ENCODE measurements around the gene FAM216A.
"Not testable (repeated sequence)": the region's sequence is repeated elsewhere in the genome, so short reads cannot be mapped to it uniquely, and the experiment has no call there.

FAM216A gene

DNA sequence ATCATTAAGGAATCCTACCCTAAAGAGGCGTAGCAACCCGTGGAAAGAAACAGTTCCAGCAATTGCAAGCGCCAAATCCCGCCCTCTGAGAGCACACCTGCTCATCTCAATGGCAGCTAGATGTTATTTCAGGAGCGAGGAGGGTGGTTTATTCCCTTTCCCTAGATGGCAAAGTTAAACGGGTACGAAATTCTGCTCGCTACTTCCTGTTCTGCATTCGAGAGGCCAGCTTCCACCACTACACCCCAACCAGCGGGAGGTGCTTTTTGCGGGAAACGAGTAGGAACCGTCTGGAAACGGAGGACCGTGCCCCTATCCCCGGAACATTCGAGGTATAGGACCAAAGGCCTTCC, 32.7 kb downstream of the FAM216A start:
- peak in 1 of 3 donors; percentile 24 for DNase-seq (ENCODE audit: low read depth in 3 of 3)

DNA sequence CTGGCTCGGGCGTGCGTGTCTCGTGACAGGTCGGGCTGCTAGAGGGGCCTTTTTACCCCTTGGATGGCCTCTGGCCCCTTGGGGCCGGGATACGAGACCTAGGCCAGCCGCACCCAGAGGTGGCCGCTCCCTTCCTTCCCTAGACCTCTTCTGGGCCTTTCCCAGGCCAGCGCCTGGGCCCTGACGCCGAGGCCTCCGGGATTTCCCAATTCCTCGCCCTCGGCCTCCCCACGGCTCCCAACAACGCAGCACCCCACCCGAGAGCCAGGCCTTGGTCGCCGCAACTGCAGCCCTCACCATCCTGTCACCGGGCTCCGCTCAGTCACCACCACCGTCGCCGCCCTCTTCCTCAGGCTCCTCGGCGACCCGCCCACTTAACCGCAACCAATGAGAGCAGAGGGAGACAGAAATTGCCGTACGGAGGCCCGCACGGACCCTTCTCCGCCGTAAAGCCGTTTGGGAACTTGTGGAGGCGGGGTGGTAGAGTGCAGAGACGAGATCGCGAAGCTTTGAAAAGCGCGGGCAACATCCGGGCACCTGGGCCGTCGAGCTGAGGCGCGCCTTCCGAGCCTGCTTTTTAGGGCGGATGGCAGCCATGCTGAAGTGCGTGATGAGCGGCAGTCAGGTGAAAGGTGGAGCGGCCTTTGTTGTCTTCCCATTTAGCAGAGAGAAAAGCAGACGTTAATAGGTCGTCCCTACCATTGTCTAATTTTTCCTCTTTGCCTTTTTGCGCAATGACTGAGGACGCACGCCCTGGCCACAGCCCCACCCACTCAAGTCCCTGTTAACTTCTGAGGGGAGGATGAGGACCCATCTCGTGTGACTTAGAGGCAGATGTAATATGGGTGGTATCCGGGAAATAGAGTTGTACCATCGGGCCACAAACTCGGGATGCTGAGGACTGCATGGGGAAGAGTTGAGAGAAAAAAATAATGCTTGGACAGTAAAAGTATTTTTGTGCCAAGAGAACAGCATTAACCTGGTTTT, 33.4 kb downstream of the FAM216A start, which contains the start of the genes RAD9B and VPS29:
Gene RAD9B (plus strand): TSS at position 580 of the 987 bp plus-strand sequence. CDS start 7 bp downstream, at position 587.
Gene VPS29 (minus strand): TSS at position 360 of the 987 bp plus-strand sequence. CDS start 60 bp downstream, at position 300.
- DNase-seq (ENCODE audit: low read depth in 3 of 3), result peak; percentile 96 to 99 (median 98)

DNA sequence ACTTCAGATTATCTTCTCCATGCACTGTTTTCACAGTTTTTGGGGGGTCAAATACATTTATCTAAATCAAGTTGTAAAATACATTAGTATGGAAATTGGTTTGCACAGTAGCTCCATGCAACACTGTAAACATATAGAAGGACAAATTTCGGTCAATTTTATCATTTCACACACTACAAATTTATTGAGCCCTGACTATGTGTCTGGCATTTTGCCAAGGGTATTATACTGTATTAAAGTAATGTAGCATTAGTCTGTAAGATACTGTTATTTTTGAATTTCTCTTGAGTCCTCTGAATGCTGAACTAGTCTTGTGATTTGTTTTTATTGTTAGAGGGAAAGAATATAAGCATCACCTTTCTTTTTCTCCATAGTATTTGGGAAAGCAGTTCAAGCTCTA, 34.8 kb downstream of the FAM216A start:
- DNase-seq (ENCODE audit: low read depth in 3 of 3), result no peak

DNA sequence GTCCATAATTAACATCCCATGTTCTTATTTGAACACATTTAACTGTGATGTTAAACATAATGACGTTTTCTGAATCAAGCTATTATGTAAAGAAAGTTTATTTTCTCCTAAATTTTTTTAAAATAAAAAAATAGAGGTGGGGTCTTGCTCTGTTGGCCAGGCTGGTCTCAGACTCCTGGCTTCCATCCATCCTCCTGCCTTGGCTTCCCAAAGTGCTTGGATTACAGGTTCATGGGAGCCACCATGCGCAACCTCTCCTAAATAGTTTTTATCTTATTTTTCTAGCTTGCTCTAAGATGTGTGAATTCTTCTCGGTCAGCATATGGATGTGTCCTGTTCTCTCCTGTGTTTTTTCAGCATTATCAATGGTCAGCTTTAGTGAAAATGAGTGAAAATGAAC, 36.7 kb downstream of the FAM216A start:
- DNase-seq (ENCODE audit: low read depth in 3 of 3), result no peak

DNA sequence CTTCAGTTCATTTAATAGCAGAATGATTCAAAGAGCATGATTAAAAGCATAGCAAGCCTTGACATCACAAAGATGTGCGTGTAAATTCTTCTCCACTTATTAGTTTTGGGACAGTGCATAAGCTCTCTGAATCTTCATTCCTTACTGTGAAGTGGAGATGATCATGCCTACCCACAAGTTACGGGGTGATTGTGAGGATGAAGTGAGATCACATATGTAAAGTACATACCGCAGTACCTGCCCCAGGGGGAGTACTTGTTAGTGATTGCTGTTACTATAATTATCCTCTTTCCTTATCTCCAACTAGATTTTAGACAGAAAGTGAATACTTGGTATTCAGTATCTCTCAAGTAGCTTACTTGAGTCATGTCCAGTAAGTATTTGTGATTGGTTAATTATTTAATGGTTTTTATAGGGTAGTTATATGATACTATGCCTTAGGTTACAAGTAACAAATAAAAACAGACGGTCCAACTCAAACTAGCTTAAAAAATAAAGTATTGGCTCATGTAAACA, 39.5 kb downstream of the FAM216A start:
- DNase-seq (ENCODE audit: low read depth in 3 of 3), result no peak

DNA sequence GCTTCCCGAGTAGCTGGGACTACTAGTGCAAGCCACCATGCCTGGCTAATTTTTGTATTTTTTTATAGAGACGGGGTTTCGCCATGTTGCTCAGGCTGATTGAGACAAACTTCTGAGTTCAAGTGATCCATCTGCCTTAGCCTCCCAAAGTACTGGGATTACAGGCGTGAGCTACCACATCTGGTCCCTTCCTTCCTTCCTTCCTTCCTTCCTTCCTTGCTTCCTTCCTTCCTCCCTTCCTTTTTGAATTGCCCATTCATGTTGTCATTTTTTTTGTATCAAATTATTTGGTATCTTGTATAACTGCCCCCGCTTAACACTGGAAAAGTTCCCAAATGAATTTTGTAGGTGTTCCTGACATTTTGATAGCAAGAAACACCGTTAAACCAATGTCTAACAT, 45.2 kb downstream of the FAM216A start:
- DNase-seq (ENCODE audit: low read depth in 3 of 3), result no peak

DNA sequence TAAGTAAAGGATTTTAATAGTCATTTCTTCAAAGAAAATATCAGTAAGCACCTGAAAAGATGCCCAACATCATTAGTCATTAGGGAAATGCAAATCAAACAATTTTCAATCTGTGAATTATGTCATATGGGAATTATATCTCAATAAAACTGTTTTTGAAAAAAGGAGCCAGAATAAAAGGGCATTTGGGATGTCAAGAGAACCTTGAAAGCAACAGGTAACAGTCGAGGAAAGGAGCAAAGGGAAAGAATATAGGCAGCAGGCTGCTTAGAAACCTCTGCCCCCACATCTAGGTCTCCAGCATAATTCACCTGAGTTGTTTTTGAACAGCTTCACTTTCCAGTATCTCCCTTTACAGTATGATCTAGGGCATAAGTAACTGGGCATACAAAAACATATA, 45.7 kb downstream of the FAM216A start:
- no peak for DNase-seq (ENCODE audit: low read depth in 3 of 3)

DNA sequence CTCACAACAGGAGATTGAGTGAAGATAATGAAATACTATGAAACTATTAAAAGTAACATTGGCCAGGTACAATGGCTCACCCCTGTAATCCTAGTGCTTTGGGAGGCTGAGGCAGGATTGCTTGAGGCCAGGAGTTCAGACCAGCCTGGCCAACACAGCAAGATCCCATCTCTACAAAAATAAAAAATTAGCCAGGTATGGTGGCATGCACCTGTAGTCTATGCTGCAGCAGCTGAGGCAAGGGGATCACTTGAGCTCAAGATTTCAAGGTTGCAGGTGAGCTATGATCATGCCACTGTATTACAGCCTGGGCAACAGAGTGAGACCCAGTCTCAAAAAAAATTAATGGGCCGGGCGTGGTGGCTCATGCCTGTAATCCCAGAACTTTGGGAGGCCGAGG, 48.4 kb downstream of the FAM216A start:
- no peak for DNase-seq (ENCODE audit: low read depth in 3 of 3)

DNA sequence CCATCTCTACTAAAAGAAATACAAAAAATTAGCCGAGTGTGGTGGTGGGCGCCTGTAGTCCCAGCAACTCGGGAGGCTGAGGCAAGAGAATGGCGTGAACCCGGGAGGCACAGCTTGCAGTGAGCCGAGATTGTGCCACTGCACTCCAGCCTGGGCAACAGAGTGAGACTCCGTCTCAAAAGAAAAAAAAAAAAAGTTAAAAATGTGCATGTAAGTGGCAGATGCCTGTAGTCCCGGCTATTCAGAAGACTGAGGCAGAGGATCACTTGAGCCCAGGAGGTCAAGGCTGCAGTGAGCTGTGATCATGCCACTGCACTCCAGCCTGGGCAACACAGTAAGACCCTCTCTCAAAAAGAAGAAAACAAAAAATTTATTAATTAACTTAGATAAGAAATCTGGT, 49.4 kb downstream of the FAM216A start:
- not testable (repeated sequence) for DNase-seq (ENCODE audit: low read depth in 3 of 3)

DNA sequence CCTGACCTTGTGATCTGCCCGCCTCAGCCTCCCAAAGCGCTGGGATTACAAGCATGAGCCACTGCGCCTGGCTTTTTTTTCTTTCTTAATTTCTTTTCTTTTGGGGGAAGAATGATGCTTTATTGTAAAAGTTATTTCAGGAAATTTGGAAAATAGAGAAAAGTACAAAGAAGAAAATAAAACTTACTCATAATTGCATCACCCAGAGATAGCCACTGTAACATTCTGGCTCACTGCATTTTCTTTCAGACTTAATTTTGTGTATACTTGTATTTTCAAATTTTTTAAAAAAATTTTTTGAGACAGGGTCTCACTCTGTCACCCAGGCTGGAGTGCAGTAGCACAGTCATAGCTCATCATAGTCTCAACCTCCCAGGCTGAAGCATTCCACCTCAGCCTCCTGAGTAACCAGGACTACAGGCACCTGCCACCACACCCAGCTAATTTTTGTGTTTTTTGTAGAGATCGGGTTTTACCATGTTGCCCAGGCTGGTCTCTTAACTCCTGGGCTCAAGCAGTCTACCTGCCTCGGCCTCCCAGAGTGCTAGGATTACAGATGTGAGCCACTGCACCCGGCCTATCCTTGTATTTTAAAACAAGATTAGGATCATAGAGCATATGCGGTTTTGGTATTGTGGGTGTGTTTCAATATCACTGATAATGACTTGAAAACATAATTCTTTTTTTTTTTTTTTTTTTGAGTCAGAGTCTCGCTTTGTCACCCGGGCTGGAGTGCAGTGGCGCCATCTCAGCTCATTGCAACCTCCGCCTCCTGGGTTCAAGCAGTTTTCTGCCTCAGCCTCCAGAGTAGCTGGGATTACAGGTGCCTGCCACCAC, 52.4 kb downstream of the FAM216A start:
- DNase-seq (ENCODE audit: low read depth in 3 of 3), result peak in 2 of 3 donors; percentile 10 to 28

DNA sequence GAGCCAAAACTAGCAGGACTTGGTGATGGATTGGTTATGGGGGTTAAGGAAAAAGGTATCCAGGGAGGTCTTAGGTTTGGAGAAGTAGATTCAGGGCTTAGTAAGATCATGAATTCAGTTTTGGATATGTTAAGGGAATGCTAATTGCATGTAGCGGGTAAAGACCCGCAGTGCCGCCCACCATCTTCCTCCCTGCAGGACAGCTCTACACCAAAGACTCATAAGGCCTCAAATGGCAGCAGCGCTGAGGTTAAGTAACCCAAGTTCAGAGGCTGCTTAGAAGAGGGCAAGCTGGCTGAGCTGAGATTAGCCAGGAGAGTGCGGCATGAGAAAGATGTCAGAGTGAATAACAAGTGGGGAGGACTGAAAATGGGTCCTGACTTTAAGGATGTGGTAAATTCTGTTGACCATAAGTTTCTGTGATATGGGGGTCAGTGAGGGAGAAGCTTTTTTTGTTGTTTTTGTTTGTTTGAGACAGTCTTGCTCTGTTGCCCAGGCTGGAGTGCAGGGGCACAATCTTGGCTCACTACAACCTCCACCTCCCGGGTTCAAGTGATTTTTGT, 59.7 kb downstream of the FAM216A start:
- no peak for DNase-seq (ENCODE audit: low read depth in 3 of 3)

DNA sequence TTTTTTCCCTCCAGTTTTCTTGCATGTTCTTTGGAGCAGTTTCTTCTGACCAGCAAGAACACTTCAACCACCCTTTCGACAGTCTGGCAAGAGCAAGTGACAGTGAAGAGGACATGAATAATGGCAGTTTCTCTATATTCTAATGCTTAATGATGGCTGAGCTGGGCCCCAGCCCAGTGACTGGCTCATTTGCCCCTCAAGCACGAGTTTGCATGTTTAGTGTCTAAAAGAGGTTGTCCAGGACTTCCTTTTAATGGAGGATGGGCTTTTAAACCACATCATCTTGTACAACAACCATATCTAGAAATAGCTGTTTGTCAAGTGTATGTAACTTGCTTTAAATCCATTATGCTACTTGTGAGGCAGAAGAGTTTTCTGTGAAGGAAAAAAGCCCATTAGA, 61.9 kb downstream of the FAM216A start:
- DNase-seq (ENCODE audit: low read depth in 3 of 3), result no peak

DNA sequence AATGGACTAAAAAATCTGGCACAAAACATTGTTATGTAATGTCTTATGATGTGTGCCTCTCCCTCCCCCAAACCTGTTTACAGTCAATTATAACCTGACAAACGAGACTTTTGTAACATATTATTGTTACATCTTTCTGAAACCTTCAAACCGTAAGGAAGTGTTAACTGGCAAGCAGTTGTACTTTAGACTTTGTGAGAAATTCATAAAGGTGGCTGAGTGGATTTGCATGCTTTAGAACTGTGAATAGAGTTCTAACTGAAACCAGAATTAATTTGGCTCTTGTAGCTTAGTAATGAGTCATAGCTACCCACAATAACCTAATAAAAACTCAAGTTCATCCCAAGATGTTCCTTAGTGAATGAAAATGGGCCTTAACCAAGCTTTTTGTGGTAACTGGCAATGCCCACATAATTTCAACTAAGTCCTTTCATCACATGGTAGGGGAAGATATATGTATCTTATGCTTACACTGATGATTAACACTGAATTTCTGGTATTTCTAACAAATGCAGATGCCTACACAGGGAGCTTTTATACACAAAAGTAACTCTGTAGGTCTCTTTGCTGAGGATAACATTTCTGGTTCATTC, 63.2 kb downstream of the FAM216A start:
- DNase-seq (ENCODE audit: low read depth in 3 of 3), result no peak

DNA sequence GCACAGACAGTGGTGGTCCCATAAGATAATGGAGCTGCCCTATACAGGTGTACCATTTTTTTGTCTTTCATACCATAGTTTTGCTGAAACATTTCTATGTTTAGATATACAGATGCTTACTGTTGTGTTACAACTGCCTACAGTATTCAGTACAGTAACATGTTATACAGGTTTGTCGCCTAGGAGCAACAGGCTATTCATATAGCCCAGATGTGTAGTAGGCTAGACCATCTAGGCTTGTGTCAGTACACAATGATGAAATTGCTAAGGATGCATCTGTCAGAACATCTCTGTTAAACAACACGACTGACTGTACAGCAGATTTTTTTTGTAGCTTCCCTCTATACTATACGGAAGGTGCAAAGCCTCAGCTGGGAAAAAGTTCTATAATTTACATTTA, 64.0 kb downstream of the FAM216A start:
- no peak for DNase-seq (ENCODE audit: low read depth in 3 of 3)

DNA sequence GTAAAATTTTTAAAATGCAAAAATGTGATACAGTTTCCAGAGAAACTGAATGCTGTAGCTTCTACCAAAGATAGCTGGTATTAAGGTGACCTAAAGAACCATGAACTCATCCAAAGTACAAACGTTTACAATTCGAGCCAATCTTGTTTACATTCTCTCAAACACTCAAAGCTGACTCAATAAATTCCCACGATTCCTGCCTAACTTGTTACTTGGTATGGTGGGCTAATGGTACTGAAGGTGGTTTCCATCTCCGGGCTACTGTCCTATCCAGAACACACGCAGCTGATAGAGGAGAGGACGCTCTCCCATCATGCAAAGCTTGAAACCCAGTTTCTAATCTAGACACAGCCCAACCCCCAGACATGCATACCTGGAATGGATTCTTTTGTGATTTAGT, 65.0 kb downstream of the FAM216A start:
- DNase-seq (ENCODE audit: low read depth in 3 of 3), result no peak

DNA sequence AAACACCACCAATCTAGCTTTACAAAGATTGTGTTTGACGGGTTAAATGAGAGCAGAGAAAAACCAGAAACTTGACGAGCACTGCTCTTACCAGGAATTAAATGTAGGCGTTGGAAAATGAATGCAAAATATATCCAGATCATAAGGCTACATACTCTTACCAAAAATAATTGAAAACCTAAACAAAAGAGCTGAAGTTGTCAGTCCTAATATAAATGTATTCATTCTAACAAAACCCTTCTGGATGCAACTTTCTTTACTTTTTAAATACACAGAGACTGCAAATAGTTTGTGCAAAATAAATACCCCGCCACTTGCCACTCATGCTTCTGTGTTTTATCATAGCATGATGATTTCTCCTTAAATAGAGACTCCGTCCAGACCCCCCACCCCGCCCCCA, 66.2 kb downstream of the FAM216A start:
- DNase-seq (ENCODE audit: low read depth in 3 of 3), result no peak

DNA sequence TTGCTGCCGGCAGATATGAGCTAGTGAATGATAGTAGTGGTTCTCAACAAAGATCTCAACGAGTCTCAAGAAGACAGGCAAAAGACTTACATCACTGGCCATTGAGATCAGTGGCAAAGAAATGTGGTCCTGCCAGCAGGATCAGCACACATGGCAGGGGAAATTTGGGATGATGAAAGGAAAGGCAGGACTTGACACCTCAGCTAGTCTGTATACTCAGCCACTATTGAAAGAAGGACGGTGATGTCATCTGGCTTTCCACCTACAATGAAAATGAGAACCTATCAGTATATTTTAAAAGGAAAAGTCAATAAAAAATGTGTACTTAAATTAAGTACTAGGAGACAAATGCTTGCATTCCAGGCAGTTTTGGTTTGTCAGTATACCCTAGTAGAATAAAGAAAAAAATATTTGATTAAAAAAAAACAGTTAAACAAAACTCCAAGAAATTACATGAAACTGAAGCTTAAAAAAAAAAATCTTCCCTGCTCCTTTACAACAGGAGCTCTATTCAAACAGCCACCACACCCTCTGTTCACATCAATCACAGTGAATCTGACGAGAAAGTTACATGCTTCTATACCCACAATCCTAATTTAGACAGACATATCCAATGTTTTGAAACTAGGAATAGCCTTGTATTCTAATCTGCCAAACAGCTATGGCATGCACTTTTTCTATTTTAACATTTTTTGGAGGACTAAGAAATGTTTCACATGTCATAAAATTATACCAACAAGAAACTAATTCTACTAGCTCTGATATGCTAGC, 68.4 kb downstream of the FAM216A start:
- DNase-seq (ENCODE audit: low read depth in 3 of 3), result no peak

DNA sequence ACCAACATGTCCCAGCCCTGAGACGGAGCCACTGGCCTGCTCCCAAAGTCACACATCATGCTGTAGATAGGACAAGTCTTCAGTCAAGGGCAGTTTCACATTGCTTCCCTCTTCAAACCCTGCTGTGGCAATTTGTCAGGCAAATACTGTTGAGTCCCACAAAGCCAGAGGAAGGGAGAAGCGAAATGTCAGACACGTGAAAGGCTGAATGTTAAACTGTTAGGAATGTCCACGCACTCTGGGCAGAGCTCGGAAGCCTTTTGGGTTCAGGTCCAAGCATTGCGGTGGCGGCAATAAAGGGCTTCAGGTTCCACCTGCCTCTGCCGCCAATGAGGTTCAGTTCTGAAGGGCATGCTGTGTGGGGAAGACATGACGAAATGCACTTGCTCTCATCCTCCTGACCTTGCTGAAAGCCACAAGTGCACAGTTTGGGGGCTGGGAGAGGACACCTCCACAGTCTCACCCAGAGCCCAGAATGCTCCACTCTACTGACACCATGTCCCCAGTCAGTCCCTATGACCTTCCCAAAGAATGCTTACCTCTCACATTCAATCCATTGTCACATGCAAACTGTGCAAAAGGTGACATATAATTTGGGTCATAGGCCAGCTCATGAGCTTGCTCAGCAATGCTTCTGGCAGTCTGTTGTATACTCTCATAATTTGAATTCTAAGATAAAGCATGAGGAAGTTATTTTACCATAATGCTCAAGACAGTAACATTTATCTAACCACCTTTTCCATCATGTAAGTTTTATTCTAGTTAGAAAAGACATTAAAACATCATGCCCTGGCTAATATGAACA, 69.2 kb downstream of the FAM216A start:
- no peak for DNase-seq (ENCODE audit: low read depth in 3 of 3)

DNA sequence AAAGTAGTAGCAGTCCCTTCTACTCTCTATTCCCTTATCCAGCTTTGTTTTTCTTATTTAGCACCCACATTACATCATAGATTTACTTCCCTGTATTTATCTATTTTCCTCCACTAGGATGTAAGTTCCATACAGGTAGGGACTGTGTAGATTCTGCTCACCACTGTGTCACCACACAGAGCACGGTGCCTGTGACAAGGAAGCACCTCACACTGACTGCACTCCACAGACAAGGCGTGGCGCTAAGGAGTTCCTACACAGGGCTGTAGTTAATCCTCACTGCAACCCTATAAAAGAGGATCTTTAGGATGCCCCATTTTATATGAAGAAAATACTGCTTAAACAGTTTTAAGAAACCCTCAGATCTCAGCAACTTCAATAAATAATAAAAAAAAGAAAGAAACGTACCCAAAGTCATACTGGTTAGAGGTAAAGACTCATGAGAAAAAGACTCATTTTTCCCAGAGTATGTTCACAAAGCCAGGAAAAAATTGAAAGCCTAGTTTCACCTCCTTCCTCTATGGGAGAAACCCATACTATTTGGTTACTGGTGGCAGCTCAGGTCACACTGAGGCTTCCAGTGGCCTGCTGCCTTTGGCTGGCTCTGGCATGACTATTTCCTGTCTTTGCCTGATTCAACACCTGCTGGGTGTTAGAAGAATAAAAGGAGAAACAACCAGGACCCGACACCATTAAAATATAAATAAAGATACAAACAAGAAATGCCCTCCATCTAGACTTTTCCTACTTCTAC, 70.4 kb downstream of the FAM216A start:
- DNase-seq (ENCODE audit: low read depth in 3 of 3), result no peak
